GM18909 (cell line): ENCODE results near the gene KLHL40.

Experiments used
- ATAC-seq: cut with Tn5 transposase; IDR thresholded peaks from one replicate; pipeline ENCODE4 v1.9.1; 2021; ENCODE audit warnings: mild to moderate bottlenecking; ENCODE audit not compliant: unreplicated experiment, poor library complexity

Gene KLHL40

GRCh38 chr3:42734263-42734860, 49.0 kb downstream of the KLHL40 start:
- ATAC-seq, result no peak

DNA sequence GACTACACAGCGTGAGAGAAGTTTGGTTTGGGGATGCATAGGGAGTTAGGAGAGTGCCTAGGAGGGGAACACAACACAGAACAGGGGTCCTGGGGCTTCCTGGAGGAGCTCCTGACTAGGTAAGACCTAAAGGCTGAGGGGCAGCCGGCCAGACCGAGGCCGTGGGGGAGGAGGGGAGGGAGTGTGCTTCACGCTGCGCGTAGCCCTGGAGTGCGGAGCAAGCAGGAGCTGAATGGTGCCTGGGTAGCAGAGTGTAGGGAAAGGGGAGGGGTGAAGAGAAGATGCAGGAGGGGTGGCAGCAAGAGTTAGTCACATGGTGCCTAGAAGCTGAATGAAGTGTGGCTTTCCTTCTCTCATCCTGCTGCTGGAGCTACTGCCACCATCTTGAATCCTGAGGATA, 49.7 kb downstream of the KLHL40 start:
- no peak for ATAC-seq

DNA sequence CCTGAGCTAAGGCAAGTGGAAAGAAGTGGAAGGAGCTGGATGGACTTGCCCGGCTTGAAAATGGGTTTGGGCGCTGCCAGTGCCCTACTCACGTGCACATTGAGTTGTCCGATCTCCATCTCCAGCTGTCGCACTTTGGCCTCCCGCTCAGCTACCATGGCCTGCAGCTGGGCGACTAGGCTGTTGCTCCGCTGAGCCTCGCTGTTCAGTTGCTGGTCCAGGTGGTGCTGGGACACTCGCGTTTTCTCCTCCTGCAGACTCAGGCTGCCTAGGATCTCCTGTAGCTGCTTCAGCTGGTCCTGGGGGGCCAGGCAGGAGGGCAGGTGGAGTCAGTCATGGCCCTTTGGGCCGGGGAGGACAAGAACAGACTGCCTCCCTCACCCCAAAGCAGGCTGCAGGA, 50.3 kb downstream of the KLHL40 start:
- ATAC-seq, result no peak

DNA sequence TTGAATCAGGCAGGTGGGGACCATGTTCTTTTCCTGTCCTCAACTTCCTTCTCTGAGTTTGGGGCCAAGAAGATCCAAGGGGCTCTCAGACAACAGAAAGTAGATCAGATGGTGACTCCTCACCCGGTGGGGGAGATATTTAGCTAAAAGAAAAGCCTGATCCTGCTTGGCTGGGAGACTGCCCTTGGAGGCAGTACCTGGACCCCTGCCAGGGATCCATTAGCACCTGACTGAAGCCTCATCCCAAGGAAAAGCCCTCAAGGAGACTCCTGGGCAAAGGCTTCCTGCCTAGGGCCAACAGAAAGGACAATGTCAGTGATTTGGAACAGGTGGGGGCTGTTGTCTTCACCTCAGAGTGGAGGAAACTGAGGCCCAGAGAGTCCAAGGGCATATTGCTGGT, 50.7 kb downstream of the KLHL40 start:
- no peak for ATAC-seq

GRCh38 chr3:42736531-42736930, 51.2 kb downstream of the KLHL40 start:
- ATAC-seq, result no peak

- ATAC-seq, result no peak
Observed at GRCh38 chr3:42739401-42740158, 54.2 kb downstream of the KLHL40 start.

DNA sequence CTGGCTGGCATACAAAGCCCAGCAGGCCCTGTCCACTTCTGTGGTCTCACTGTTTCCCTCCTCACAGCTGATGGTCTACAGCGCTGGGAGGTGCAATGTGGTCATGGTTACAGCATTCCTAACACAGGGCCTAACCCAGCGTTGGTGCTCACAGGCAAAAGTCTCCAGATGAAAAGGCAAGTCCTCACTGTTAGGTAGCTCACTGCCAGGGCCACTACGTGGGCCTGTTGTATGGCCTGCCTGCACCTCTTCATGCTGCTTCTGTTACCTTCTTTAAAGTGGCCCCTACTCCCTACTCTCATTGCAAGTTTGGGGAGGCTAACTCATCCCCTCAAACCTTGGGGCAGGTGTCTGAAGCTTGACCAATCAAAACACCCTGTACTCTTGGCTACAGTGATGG, 56.5 kb downstream of the KLHL40 start:
- ATAC-seq, result no peak
